Neuronal stem cell (in vitro differentiated cells): Measurements from ENCODE around the gene OR10C1.

Source experiments
- DNase-seq: peaks from one replicate; pipeline ENCODE4 v3.0.0-alpha.2; 2013; ENCODE audit warnings: low spot score
- H2AFZ ChIP-seq: one replicate; pipeline ENCODE4 v1.6.1; 2013; ENCODE audit warnings: mild to moderate bottlenecking, low read length, inconsistent platforms
- H2AK5ac ChIP-seq: 2 replicates; pipeline ENCODE4 v1.6.1; 2013; ENCODE audit warnings: low read depth, mild to moderate bottlenecking, inconsistent platforms, low read length, moderate library complexity, mixed read lengths
- H2BK120ac ChIP-seq: 2 replicates; pipeline ENCODE4 v1.6.1; 2013; ENCODE audit warnings: low read depth, mild to moderate bottlenecking, inconsistent platforms, low read length, moderate library complexity, mixed read lengths
- H2BK12ac ChIP-seq: one replicate; pipeline ENCODE4 v1.6.1; 2013; ENCODE audit warnings: low read length, inconsistent platforms
- H2BK15ac ChIP-seq: 2 replicates; pipeline ENCODE4 v1.6.1; 2013; ENCODE audit warnings: mild to moderate bottlenecking, low read length, inconsistent platforms, mixed read lengths
- H2BK5ac ChIP-seq: one replicate; pipeline ENCODE4 v1.6.1; 2013; ENCODE audit warnings: inconsistent platforms, mild to moderate bottlenecking, low read length, moderate library complexity
- H3K14ac ChIP-seq: one replicate; pipeline ENCODE4 v1.6.1; 2013; ENCODE audit warnings: low read length, inconsistent platforms
- H3K18ac ChIP-seq: 2 replicates; pipeline ENCODE4 v1.6.1; 2013; ENCODE audit warnings: low read length, inconsistent platforms
- H3K23ac ChIP-seq: 2 replicates; pipeline ENCODE4 v1.6.1; 2013; ENCODE audit warnings: low read depth, mild to moderate bottlenecking, mixed read lengths, low read length, inconsistent platforms; ENCODE audit not compliant: poor library complexity
- H3K27ac ChIP-seq: replicated peaks from 3 replicates; pipeline ENCODE4 v1.5.1; 2013; ENCODE audit warnings: low read length, inconsistent platforms
- H3K27me3 ChIP-seq, 3 experiments: 2 replicates each; pipeline ENCODE4 v1.6.1; 2013; ENCODE audit warnings: low read length in 3 of 3, mild to moderate bottlenecking in 2 of 3, inconsistent platforms in 1 of 3, low read depth in 1 of 3, mixed read lengths in 1 of 3, moderate library complexity in 1 of 3; ENCODE audit not compliant: control insufficient read depth in 3 of 3, insufficient read depth in 3 of 3
- H3K36me3 ChIP-seq, 2 donors: replicated peaks in 1 of 2; 2 replicates each; pipeline ENCODE4 v1.6.1; 2013; ENCODE audit warnings: low read length in 2 of 2; ENCODE audit not compliant: control insufficient read depth in 2 of 2, insufficient read depth in 2 of 2
- H3K4ac ChIP-seq: 2 replicates; pipeline ENCODE4 v1.6.1; 2013; ENCODE audit warnings: inconsistent platforms, mild to moderate bottlenecking, low read length, moderate library complexity
- H3K4me1 ChIP-seq, 2 donors: 1 replicate in 1 of 2; 2 replicates in 1 of 2; pipeline ENCODE4 v1.6.1; 2013; ENCODE audit warnings: low read length in 2 of 2, low read depth in 1 of 2; ENCODE audit not compliant: control insufficient read depth in 2 of 2, insufficient read depth in 1 of 2
- H3K4me2 ChIP-seq: one replicate; pipeline ENCODE4 v1.6.1; 2013; ENCODE audit warnings: mild to moderate bottlenecking, low read length, inconsistent platforms; ENCODE audit not compliant: insufficient read depth, poor library complexity, severe bottlenecking
- H3K4me3 ChIP-seq, 2 donors: 2 replicates each; pipeline ENCODE4 v1.5.1; 2013; ENCODE audit warnings: low read length in 2 of 2, mild to moderate bottlenecking in 2 of 2, inconsistent platforms in 1 of 2, moderate library complexity in 1 of 2
- H3K79me1 ChIP-seq: one replicate; pipeline ENCODE4 v1.6.1; 2013; ENCODE audit warnings: low read depth, mild to moderate bottlenecking, inconsistent platforms, low read length, moderate library complexity
- H3K9ac ChIP-seq: one replicate; pipeline ENCODE4 v1.6.1; 2013; ENCODE audit warnings: mild to moderate bottlenecking, low read depth, low read length, inconsistent platforms; ENCODE audit not compliant: poor library complexity
- H3K9me3 ChIP-seq, 2 donors: replicated peaks in 1 of 2; 2 replicates each; pipeline versions ENCODE3 to v1.6.1; 2013; ENCODE audit warnings: low read length in 2 of 2, mild to moderate bottlenecking in 2 of 2, inconsistent platforms in 1 of 2, low read depth in 1 of 2, mixed read lengths in 1 of 2, moderate library complexity in 1 of 2; ENCODE audit not compliant: control insufficient read depth in 2 of 2, insufficient read depth in 1 of 2
- H4K8ac ChIP-seq: one replicate; pipeline ENCODE4 v1.6.1; 2013; ENCODE audit warnings: low read depth, mild to moderate bottlenecking, inconsistent platforms, low read length, moderate library complexity
- H4K91ac ChIP-seq: one replicate; pipeline ENCODE4 v1.6.1; 2013; ENCODE audit warnings: low read length, low read depth, mild to moderate bottlenecking, inconsistent platforms; ENCODE audit not compliant: poor library complexity
- WGBS, 2 donors: extraction: QIAGEN DNeasy Blood & Tissue Kit; methylation state at CpG; one replicate each; pipeline ENCODE4 v1.1.7; 2013; ENCODE audit warnings: missing lambda C conversion rate in 2 of 2, mixed read lengths in 1 of 2; ENCODE audit not compliant: insufficient read length in 2 of 2, insufficient replicate concordance in 1 of 2; ENCODE audit errors: extremely low coverage in 2 of 2; 5-methylcytosine and 5-hydroxymethylcytosine counted together

The OR10C1 gene

GRCh38 chr6:29414588-29414987 lies 24.5 kb upstream of the OR10C1 start, which contains the start of gene OR12D1:
Gene OR12D1 (plus strand): TSS chr6:29414928.
- no peak within 1 kb of the TSS for H2BK12ac ChIP-seq
- H3K27ac ChIP-seq, result no peak within 1 kb of the TSS
- no peak within 1 kb of the TSS for H3K18ac ChIP-seq
- H3K36me3 ChIP-seq, result peaks cover 0 to 2% of the 10 kb centered on the region in 2 donors
- no peak within 1 kb of the TSS for H3K4me3 ChIP-seq
- no peaks in the 10 kb centered on the region for H3K4me1 ChIP-seq
- H3K9ac ChIP-seq, result no peak within 1 kb of the TSS
- no peak within 1 kb of the TSS for H3K4me2 ChIP-seq
- no peak within 1 kb of the TSS for H2BK120ac ChIP-seq
- H2AK5ac ChIP-seq, result no peak within 1 kb of the TSS
- H4K8ac ChIP-seq, result no peak within 1 kb of the TSS
- H3K79me1 ChIP-seq, result no peaks in the 10 kb centered on the region
- H4K91ac ChIP-seq, result no peak within 1 kb of the TSS
- H2BK5ac ChIP-seq, result no peak within 1 kb of the TSS
- H2BK15ac ChIP-seq, result no peak within 1 kb of the TSS
- H3K4ac ChIP-seq, result no peak within 1 kb of the TSS
- H3K27me3 ChIP-seq, result no peaks in the 10 kb centered on the region
- no peak for DNase-seq
- H2AFZ ChIP-seq, result no peak within 1 kb of the TSS
- no peak within 1 kb of the TSS for H3K23ac ChIP-seq
- no peaks in the 10 kb centered on the region for H3K9me3 ChIP-seq
- no peak within 1 kb of the TSS for H3K14ac ChIP-seq

- Histone ChIP-seq H2BK15ac (no peak overlapping the region), H3K4me3 (no peak overlapping the region), H3K27me3 (no peaks in the 10 kb centered on the region), H2BK5ac (no peak overlapping the region), H2BK12ac (no peak overlapping the region), H3K9me3 (no peaks in the 10 kb centered on the region), H3K4me2 (no peak overlapping the region), H2AK5ac (no peak overlapping the region), H4K8ac (no peak overlapping the region), H3K79me1 (no peaks in the 10 kb centered on the region), H3K9ac (no peak overlapping the region), H2BK120ac (no peak overlapping the region), H3K14ac (no peak overlapping the region), H2AFZ (no peak overlapping the region), H3K4ac (no peak overlapping the region), H3K27ac (no peak overlapping the region), H3K36me3 (no peaks in the 10 kb centered on the region), H3K18ac (no peak overlapping the region), H3K4me1 (peaks cover 0 to 2% of the 10 kb centered on the region in 2 donors), H3K23ac (no peak overlapping the region), H4K91ac (no peak overlapping the region)
- WGBS, 2 donors, result no CpG with 5 or more reads among the region's 3 CpGs
- DNase-seq, result no peak
Observed at GRCh38 chr6:29419516-29419915, 19.6 kb upstream of the OR10C1 start.

GRCh38 chr6:29424168-29424567 lies 14.9 kb upstream of the OR10C1 start:
- no peak overlapping the region for H2BK15ac ChIP-seq
- no peak overlapping the region for H3K14ac ChIP-seq
- no peak overlapping the region for H3K9ac ChIP-seq
- H3K9me3 ChIP-seq, result no peaks in the 10 kb centered on the region
- no peak overlapping the region for H4K8ac ChIP-seq
- H3K4me1 ChIP-seq, result peaks cover 0 to 2% of the 10 kb centered on the region in 2 donors
- no peak overlapping the region for H3K4me2 ChIP-seq
- H2AFZ ChIP-seq, result no peak overlapping the region
- DNase-seq, result no peak
- H3K4me3 ChIP-seq, result no peak overlapping the region
- no peak overlapping the region for H2BK12ac ChIP-seq
- no peak overlapping the region for H4K91ac ChIP-seq
- H3K79me1 ChIP-seq, result no peaks in the 10 kb centered on the region
- no CpG with 5 or more reads among the region's 2 CpGs for WGBS, 2 donors
- H2AK5ac ChIP-seq, result no peak overlapping the region
- H2BK120ac ChIP-seq, result no peak overlapping the region
- no peaks in the 10 kb centered on the region for H3K36me3 ChIP-seq
- H3K4ac ChIP-seq, result no peak overlapping the region
- no peak overlapping the region for H3K27ac ChIP-seq
- H3K27me3 ChIP-seq, result no peaks in the 10 kb centered on the region
- H3K23ac ChIP-seq, result no peak overlapping the region
- H2BK5ac ChIP-seq, result no peak overlapping the region
- no peak overlapping the region for H3K18ac ChIP-seq

- no peak overlapping the region for H2AK5ac ChIP-seq
- peaks cover 0 to 2% of the 10 kb centered on the region in 2 donors for H3K4me1 ChIP-seq
- H3K9ac ChIP-seq, result no peak overlapping the region
- H3K36me3 ChIP-seq, result no peaks in the 10 kb centered on the region
- H3K4me3 ChIP-seq, result no peak overlapping the region
- no peak overlapping the region for H2BK15ac ChIP-seq
- no peak overlapping the region for H3K23ac ChIP-seq
- H3K27me3 ChIP-seq, result no peaks in the 10 kb centered on the region
- H3K18ac ChIP-seq, result no peak overlapping the region
- H2BK5ac ChIP-seq, result no peak overlapping the region
- H4K91ac ChIP-seq, result no peak overlapping the region
- H2BK120ac ChIP-seq, result no peak overlapping the region
- no peak for DNase-seq
- H3K4me2 ChIP-seq, result no peak overlapping the region
- no peaks in the 10 kb centered on the region for H3K9me3 ChIP-seq
- H2AFZ ChIP-seq, result no peak overlapping the region
- no peak overlapping the region for H3K4ac ChIP-seq
- no peak overlapping the region for H3K14ac ChIP-seq
- H3K27ac ChIP-seq, result no peak overlapping the region
- no CpG with 5 or more reads among the region's 2 CpGs for WGBS, 2 donors
- H3K79me1 ChIP-seq, result no peaks in the 10 kb centered on the region
- H2BK12ac ChIP-seq, result no peak overlapping the region
- no peak overlapping the region for H4K8ac ChIP-seq
Observed at GRCh38 chr6:29424575-29424974, 14.5 kb upstream of the OR10C1 start.
